OCI-LY1 (cell line): Measurements from ENCODE around the gene FAM124A.

ENCODE experiments used
- H2AFZ ChIP-seq: fragments of 200-600 bp; sonication (generic), shearing (Covaris generic); 2 replicates; pipeline ENCODE4 v1.6.0; 2014; ENCODE audit warnings: antibody characterized with exemption, mild to moderate bottlenecking, low read length
- H3F3A ChIP-seq: fragments of 200-600 bp; sonication (generic), shearing (Covaris generic); 2 replicates; pipeline ENCODE4 v1.6.0; 2014; ENCODE audit warnings: mild to moderate bottlenecking, antibody characterized with exemption, low read length, moderate library complexity; ENCODE audit not compliant: insufficient read depth
- H3K27ac ChIP-seq: fragments of 200-600 bp; sonication (generic); 2 replicates; pipeline ENCODE4 v1.5.1; 2014; ENCODE audit warnings: low read length, mixed run types, mild to moderate bottlenecking, low read depth; ENCODE audit not compliant: poor library complexity, severe bottlenecking
- H3K27me3 ChIP-seq: fragments of 200-600 bp; sonication (generic); 2 replicates; pipeline ENCODE4 v1.6.0; 2014; ENCODE audit warnings: antibody characterized with exemption, mild to moderate bottlenecking, low read length, moderate library complexity; ENCODE audit not compliant: insufficient read depth
- H3K36me3 ChIP-seq: fragments of 200-600 bp; sonication (generic); 2 replicates; pipeline ENCODE4 v1.6.1; 2014; ENCODE audit warnings: mild to moderate bottlenecking, antibody characterized with exemption, low read length, moderate library complexity, mixed read lengths; ENCODE audit not compliant: insufficient read depth
- H3K4me1 ChIP-seq: fragments of 200-600 bp; sonication (generic); 2 replicates; pipeline ENCODE4 v1.5.1; 2014; ENCODE audit warnings: mild to moderate bottlenecking, low read length, moderate library complexity; ENCODE audit not compliant: insufficient read depth, severe bottlenecking
- H3K4me2 ChIP-seq: fragments of 200-600 bp; sonication (generic), shearing (Covaris generic); 2 replicates; pipeline ENCODE4 v1.6.1; 2014; ENCODE audit warnings: low read length
- H3K4me3 ChIP-seq: fragments of 200-600 bp; sonication (generic); 2 replicates; pipeline ENCODE4 v1.5.1; 2014; ENCODE audit warnings: low read length, low read depth, mild to moderate bottlenecking, mixed read lengths; ENCODE audit not compliant: poor library complexity, severe bottlenecking
- H3K79me2 ChIP-seq: fragments of 200-600 bp; shearing (Covaris generic); 2 replicates; pipeline ENCODE4 v1.6.1; 2016; ENCODE audit warnings: mixed run types, low read length, mixed read lengths; ENCODE audit not compliant: insufficient read depth
- H3K9ac ChIP-seq: fragments of 200-600 bp; sonication (generic), shearing (Covaris generic); 2 replicates; pipeline ENCODE4 v1.6.1; 2014; ENCODE audit warnings: mild to moderate bottlenecking, low read length, mixed read lengths
- H3K9me2 ChIP-seq: fragments of 200-600 bp; sonication (generic), shearing (Covaris generic); 2 replicates; pipeline ENCODE4 v1.6.1; 2014; ENCODE audit warnings: low read depth, mild to moderate bottlenecking, low read length, mixed read lengths
- H3K9me3 ChIP-seq: fragments of 200-600 bp; shearing (Covaris generic); 2 replicates; pipeline ENCODE4 v1.6.1; 2014; ENCODE audit warnings: low read length, mixed read lengths
- H4K20me1 ChIP-seq: fragments of 200-600 bp; sonication (generic), shearing (Covaris generic); 2 replicates; pipeline ENCODE4 v1.6.0; 2016; ENCODE audit warnings: mild to moderate bottlenecking, low read length; ENCODE audit not compliant: insufficient read depth
- CTCF ChIP-seq: fragments of 200-600 bp; sonication (generic), shearing (Covaris generic); IDR thresholded peaks from 2 replicates; pipeline ENCODE4 v1.5.1; 2017; ENCODE audit warnings: mild to moderate bottlenecking, antibody characterized with exemption, low read length, moderate library complexity, mixed read lengths
- EZH2 ChIP-seq: fragments of 200-600 bp; sonication (generic), shearing (Covaris generic); IDR thresholded peaks from 2 replicates; pipeline ENCODE4 v1.8.0; 2017; ENCODE audit warnings: borderline replicate concordance, mixed run types, mild to moderate bottlenecking, antibody characterized with exemption, low read length, moderate library complexity, mixed read lengths

FAM124A gene

GRCh38 chr13:51230477-51231105, 8.4 kb downstream of the FAM124A start:
- Histone ChIP-seq H3K27me3 (peaks cover 3% of the 10 kb centered on the region; the same call in 1 of the 2 replicates), H3K9ac (no peak overlapping the region)

GRCh38 chr13:51231456-51231855, 9.3 kb downstream of the FAM124A start:
- H3K4me3 ChIP-seq: no peak overlapping the region
- H2AFZ ChIP-seq: no peak overlapping the region
- H3K36me3 ChIP-seq: no peaks in the 10 kb centered on the region
- no peaks in the 10 kb centered on the region for H4K20me1 ChIP-seq
- no peaks in the 10 kb centered on the region for H3F3A ChIP-seq
- no peaks in the 10 kb centered on the region for H3K9me3 ChIP-seq
- TF ChIP-seq EZH2 (no peak), CTCF (no peak)
- H3K27me3 ChIP-seq: peaks cover 3% of the 10 kb centered on the region; the same call in 1 of the 2 replicates
- H3K9me2 ChIP-seq: no peaks in the 10 kb centered on the region
- H3K4me2 ChIP-seq: no peak overlapping the region
- H3K79me2 ChIP-seq: no peaks in the 10 kb centered on the region
- H3K9ac ChIP-seq: no peak overlapping the region
- no peaks in the 10 kb centered on the region for H3K4me1 ChIP-seq
- H3K27ac ChIP-seq: no peak overlapping the region

More at GRCh38 chr13:51230477-51231105, 8.4 kb downstream of the FAM124A start:
- no peak overlapping the region for H3K4me2 ChIP-seq
- H4K20me1 ChIP-seq: no peaks in the 10 kb centered on the region
- no peak for TF ChIP-seq CTCF
- no peak for TF ChIP-seq EZH2
- no peak overlapping the region for H2AFZ ChIP-seq
- no peaks in the 10 kb centered on the region for H3K36me3 ChIP-seq
- no peaks in the 10 kb centered on the region for H3K4me1 ChIP-seq
- no peak overlapping the region for H3K27ac ChIP-seq
- no peaks in the 10 kb centered on the region for H3K9me2 ChIP-seq
- no peak overlapping the region for H3K4me3 ChIP-seq
- no peaks in the 10 kb centered on the region for H3K79me2 ChIP-seq
- H3K9me3 ChIP-seq: no peaks in the 10 kb centered on the region
- no peaks in the 10 kb centered on the region for H3F3A ChIP-seq

GRCh38 chr13:51232328-51232727, 10.1 kb downstream of the FAM124A start:
- Histone ChIP-seq H3K9me2 (no peaks in the 10 kb centered on the region), H3K4me2 (no peak overlapping the region), H4K20me1 (no peaks in the 10 kb centered on the region), H3K9me3 (no peaks in the 10 kb centered on the region), H3K4me3 (no peak overlapping the region), H3K9ac (no peak overlapping the region), H3K79me2 (no peaks in the 10 kb centered on the region), H3K27me3 (peaks cover 3% of the 10 kb centered on the region; the same call in 1 of the 2 replicates), H3K36me3 (no peaks in the 10 kb centered on the region), H3F3A (no peaks in the 10 kb centered on the region), H2AFZ (no peak overlapping the region), H3K27ac (no peak overlapping the region), H3K4me1 (no peaks in the 10 kb centered on the region)
- no peak for TF ChIP-seq EZH2
- no peak for TF ChIP-seq CTCF
